Central memory CD8-positive, alpha-beta T cell (primary cell): ENCODE measurements around the gene TADA2A.

Source experiments
- ATAC-seq: fragments of 150-1000 bp; cut with Tn5 transposase; replicated peaks from 2 replicates; pipeline ENCODE4 v1.10.0; 2022; ENCODE audit warnings: mild to moderate bottlenecking, moderate FRiP score, moderate number of reproducible peaks; ENCODE audit not compliant: poor library complexity, severe bottlenecking; ENCODE audit errors: extremely low read depth
- DNase-seq, 2 donors: peaks; one replicate each; pipeline ENCODE4 v3.0.0; 2021; ENCODE audit warnings: low spot score in 2 of 2
- H3K27ac Mint-ChIP-seq: one replicate; pipeline ENCODE4 v1.8.0; 2022; ENCODE audit warnings: low read depth, mild to moderate bottlenecking, moderate library complexity, mixed read lengths
- H3K27me3 Mint-ChIP-seq: one replicate; pipeline ENCODE4 v1.8.0; 2022; ENCODE audit warnings: mixed read lengths
- H3K36me3 Mint-ChIP-seq: one replicate; pipeline ENCODE4 v1.8.0; 2022; ENCODE audit warnings: mild to moderate bottlenecking, moderate library complexity, mixed read lengths; ENCODE audit not compliant: insufficient read depth
- H3K4me1 Mint-ChIP-seq: one replicate; pipeline ENCODE4 v1.8.0; 2022; ENCODE audit warnings: mixed read lengths
- H3K4me3 Mint-ChIP-seq: one replicate; pipeline ENCODE4 v1.8.0; 2022; ENCODE audit warnings: mild to moderate bottlenecking, moderate library complexity, mixed read lengths
- H3K9me3 Mint-ChIP-seq: one replicate; pipeline ENCODE4 v1.8.0; 2022; ENCODE audit warnings: mixed read lengths

The TADA2A gene

DNA sequence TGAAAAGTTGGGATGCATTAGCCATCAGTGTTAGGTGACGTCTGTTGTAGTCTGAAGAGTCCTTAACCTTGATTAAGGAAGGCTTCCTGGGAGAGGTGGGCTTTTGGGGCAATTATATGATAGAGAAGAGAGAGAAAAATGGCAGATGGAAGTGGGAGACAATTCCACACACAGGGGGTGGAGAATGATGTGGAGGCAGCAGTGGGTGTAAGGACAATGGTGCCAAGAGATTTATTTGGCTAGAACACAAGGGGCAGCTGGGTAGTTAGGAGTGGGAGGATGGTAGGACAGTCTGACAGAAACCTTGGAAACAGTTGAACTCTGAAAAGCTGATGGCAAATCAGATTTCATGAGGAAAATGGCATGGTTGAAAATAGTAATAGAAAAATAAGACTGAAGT lies 72.3 kb downstream of the TADA2A start:
- no peak overlapping the region for H3K4me3 Mint-ChIP-seq
- DNase-seq (no peak), ATAC-seq (no peak)
- H3K36me3 Mint-ChIP-seq: peaks cover 31% of the 10 kb centered on the region
- H3K27me3 Mint-ChIP-seq: no peaks in the 10 kb centered on the region
- no peaks in the 10 kb centered on the region for H3K9me3 Mint-ChIP-seq
- H3K4me1 Mint-ChIP-seq: no peaks in the 10 kb centered on the region
- no peak overlapping the region for H3K27ac Mint-ChIP-seq

DNA sequence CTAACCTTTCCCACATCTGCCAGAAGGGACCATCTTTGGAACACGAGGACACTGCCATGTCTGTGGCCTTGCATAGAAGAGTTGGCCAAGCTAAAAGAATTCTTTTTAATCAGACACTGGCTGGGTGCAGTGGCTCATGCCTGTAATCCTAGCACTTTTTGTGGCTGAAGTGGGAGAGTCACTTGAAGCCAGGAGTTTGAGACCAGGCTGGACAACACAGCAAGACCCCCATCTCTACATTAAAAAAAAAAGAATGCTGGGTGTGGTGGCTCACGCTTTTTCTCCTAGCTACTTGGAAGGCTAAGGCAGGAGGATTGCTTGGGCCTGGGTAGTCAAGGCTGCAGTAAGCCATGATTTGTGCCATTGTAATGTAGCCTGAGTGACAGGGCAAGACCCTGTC lies 73.7 kb downstream of the TADA2A start:
- Mint-ChIP-seq H3K4me1 (no peaks in the 10 kb centered on the region), H3K27ac (no peak overlapping the region), H3K9me3 (no peaks in the 10 kb centered on the region), H3K4me3 (no peak overlapping the region), H3K27me3 (no peaks in the 10 kb centered on the region), H3K36me3 (peaks cover 25% of the 10 kb centered on the region)
- DNase-seq: no peak
- no peak for ATAC-seq

DNA sequence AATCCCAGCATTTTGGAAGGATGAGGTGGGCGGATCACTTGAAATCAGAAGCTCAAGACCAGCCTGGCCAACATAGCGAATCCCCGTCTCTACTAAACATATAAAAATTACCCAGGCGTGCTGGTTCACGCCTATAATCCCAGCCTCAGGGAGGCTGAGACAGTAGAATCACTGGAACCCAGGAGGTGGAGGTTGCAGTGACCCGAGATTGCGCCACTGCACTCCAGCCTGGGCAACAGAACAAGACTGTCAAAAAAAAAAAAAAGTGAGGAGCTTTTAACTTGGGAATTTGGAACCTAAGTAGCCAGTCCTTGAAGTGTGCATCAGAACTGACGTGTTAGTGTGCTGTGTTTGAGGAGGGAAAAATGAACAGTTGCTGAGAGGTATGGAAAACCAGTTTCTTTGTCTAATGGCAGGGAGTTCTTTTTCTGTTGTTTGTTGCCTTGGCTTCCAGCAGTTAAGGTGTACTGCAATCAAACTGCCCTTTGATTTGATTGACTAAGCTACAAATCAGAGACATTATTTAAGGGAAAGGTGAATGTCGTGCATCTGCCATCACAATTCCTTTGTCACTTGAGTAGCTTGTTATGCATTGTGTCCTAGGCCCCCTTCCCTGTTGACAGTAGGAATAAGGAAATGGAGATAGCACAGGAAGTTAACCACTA lies 74.4 kb downstream of the TADA2A start:
- no peaks in the 10 kb centered on the region for H3K27me3 Mint-ChIP-seq
- no peaks in the 10 kb centered on the region for H3K9me3 Mint-ChIP-seq
- no peak for DNase-seq
- peaks cover 18% of the 10 kb centered on the region for H3K36me3 Mint-ChIP-seq
- no peak overlapping the region for H3K4me3 Mint-ChIP-seq
- H3K27ac Mint-ChIP-seq: no peak overlapping the region
- ATAC-seq: no peak
- H3K4me1 Mint-ChIP-seq: no peaks in the 10 kb centered on the region

DNA sequence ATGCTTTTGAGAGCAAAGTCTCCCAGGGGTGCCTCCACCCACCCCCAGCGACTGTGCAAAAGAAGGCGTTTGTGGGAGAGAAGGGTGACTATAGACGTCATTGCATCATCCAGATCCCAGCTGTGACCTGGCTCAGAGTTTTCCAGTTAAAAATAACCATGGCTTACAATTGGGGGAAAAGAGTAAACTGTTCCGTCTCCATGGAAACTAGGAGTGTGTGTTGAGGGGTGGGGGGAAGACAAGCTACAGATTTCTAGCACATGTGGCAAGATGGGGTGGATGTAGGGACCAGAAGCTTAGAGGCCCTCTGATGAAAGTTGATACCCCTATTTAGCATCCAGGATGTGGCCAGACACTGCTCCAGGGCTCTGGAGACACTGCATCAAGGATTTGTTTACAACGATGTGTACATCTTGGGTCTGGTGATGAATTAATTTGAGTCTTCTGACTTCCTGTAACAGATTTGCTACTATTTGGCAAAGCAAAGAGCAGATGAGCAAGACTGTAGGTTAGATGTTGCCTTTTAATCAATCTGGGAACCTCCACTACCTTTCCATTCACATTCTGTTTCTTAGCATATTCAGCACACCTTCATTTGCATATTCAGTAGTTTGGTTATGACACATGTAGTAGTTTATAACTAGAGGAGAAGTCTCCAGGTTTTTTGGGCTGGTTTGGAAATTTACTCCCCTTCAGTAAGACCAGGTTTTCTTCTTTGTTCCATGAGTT lies 76.8 kb downstream of the TADA2A start:
- ATAC-seq: no peak
- H3K4me1 Mint-ChIP-seq: no peaks in the 10 kb centered on the region
- H3K27ac Mint-ChIP-seq: no peak overlapping the region
- H3K4me3 Mint-ChIP-seq: no peak overlapping the region
- H3K27me3 Mint-ChIP-seq: no peaks in the 10 kb centered on the region
- no peaks in the 10 kb centered on the region for H3K9me3 Mint-ChIP-seq
- peaks cover 2% of the 10 kb centered on the region for H3K36me3 Mint-ChIP-seq
- no peak for DNase-seq

DNA sequence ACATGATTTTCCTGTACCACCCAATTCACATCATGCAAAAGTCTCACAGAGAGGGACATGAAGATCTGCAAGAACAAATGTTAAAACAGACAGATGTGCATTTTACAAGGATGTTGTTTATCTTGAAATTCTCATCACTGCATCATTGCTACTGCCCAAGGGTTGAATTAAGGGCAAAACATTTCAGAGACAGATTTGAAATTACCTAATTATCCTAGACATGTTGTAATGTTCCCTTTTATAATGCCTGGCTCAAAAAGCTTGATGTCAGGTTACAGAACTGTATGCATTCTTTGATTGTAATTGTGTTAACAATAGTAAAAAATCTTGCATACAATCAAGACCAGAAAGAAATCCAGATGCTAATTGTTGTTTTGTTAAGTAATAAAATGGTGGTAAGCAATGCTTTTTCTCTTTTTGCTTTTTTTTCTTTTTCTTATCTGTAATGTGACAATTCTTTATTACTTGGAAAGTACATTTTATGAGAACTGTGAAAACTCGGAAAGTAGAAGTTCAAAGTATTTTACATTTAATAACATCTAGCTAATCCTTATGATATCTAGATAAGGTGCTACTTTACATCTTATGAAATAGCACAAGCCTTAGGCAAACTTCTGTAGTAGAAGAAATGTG lies 79.4 kb downstream of the TADA2A start:
- no peaks in the 10 kb centered on the region for H3K9me3 Mint-ChIP-seq
- peaks cover 13% of the 10 kb centered on the region for H3K36me3 Mint-ChIP-seq
- ATAC-seq (no peak), DNase-seq (no peak)
- H3K27ac Mint-ChIP-seq: no peak overlapping the region
- H3K4me3 Mint-ChIP-seq: no peak overlapping the region
- peaks cover 11% of the 10 kb centered on the region for H3K4me1 Mint-ChIP-seq
- no peaks in the 10 kb centered on the region for H3K27me3 Mint-ChIP-seq

DNA sequence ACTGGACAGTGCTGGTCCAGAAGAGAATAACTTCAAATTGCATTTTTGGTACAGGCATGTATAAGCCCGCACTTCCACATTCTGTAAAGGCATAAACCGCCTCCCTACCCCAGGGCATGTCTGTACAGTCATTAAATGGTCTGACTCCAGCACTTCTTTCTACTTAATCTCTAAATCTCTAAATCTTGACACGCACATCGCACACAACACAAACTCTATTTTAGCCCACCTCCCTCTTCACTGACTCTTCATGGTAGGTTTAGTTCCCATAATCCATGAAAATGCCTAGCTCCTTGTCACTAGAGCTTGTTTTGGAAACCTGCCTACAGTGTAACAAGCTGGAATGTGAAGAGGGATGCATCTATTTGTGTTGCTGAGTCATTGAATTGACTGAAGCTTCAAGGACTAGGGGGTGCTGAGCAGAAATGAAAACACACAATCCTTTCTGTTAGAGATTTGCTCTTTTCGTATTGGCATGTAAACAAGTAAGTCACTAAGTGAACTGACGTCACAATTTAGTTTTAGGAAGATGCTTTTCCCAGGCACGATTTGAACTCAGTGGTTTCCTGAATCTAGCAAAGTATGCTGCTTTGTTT lies 81.4 kb downstream of the TADA2A start:
- H3K9me3 Mint-ChIP-seq: no peaks in the 10 kb centered on the region
- H3K4me3 Mint-ChIP-seq: peak overlapping the region; percentile 86
- peaks cover 14% of the 10 kb centered on the region for H3K36me3 Mint-ChIP-seq
- ATAC-seq: no peak
- peaks cover 14% of the 10 kb centered on the region for H3K4me1 Mint-ChIP-seq
- H3K27me3 Mint-ChIP-seq: no peaks in the 10 kb centered on the region
- H3K27ac Mint-ChIP-seq: no peak overlapping the region
- no peak for DNase-seq

DNA sequence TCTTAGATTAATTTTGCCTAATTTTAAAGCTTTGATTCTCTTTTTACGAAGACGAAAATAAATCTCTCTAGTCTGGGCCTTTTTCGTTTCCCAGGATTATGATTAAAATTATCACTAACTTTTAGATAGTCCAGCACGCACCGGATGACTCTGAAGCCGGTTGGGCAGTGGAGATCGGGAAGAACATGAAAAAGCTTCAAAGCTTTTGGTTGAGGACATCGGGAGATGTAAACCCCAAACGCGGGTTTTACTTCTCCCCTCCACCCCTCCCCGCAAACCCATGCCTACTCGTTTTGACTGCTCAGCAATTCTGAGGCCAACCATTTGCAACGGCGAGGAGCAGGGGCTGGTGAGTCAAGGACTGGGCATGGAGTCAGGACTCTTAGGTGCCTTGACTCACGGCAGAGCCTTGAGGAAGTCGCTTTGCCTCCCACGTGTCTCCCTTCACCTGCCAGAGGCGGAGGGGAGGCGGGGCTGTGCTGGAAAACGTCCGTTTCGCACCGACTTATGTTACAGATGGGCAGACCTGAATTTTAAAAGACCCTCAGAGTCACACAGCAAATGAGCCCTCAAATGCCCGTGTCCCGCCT lies 82.0 kb downstream of the TADA2A start:
- ATAC-seq (peak; percentile 28), DNase-seq (peak; percentile 18 to 19)
- H3K9me3 Mint-ChIP-seq: no peaks in the 10 kb centered on the region
- no peaks in the 10 kb centered on the region for H3K27me3 Mint-ChIP-seq
- peak overlapping the region; percentile 78 for H3K27ac Mint-ChIP-seq
- H3K4me3 Mint-ChIP-seq: peak overlapping the region; percentile 86
- peaks cover 14% of the 10 kb centered on the region for H3K4me1 Mint-ChIP-seq
- peaks cover 14% of the 10 kb centered on the region for H3K36me3 Mint-ChIP-seq

DNA sequence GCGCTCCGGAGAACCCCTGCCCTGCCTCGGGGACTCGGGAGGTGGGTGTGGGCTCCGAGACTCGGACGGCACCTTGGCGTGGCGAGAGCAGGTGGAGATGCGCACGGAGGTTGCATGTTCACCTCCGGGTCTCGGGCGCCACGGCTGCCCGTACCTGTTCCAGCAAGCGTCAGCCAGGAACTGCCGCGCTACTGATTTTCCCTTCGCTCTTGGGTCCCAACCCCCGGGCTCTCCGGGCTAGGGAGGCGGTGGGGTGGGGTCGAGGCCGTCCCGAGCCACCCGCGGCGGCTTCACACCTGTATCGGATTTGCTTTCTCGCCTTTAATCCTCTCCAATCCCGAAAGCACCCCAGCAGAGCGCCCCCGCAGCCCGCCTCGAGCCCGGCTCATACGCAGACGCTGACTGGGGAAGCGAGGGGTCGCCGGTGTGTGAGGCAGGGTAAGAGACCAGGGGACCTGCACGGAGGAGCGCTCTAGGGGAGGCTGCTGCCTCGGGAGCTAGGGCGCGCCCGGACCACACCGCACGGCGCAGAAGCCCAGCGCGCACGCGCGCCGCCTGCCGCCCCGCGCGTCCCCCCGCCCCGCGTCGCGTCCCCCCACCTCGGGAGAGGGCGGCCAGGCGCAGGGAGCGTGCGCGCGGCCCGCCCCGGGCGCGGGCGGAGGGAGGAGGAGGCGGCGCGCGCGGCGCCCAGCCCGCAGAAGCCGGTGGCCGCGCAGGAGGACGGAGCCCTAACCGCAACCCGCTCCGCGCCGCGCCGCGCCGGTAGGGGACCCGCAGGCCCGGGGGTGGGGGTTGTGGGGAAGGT lies 82.7 kb downstream of the TADA2A start, which contains the start of gene DUSP14:
Gene DUSP14 (plus strand): TSS at position 695 of the 805 bp plus-strand sequence. CDS start 22,382 bp downstream, outside the sequence.
- H3K9me3 Mint-ChIP-seq: no peaks in the 10 kb centered on the region
- peak within 1 kb of the TSS; percentile 93 for H3K4me3 Mint-ChIP-seq
- ATAC-seq (peak; percentile 84), DNase-seq (peak; percentile 57 to 68)
- H3K36me3 Mint-ChIP-seq: peaks cover 16% of the 10 kb centered on the region
- H3K4me1 Mint-ChIP-seq: peaks cover 14% of the 10 kb centered on the region
- peak within 1 kb of the TSS; percentile 85 for H3K27ac Mint-ChIP-seq
- no peaks in the 10 kb centered on the region for H3K27me3 Mint-ChIP-seq

DNA sequence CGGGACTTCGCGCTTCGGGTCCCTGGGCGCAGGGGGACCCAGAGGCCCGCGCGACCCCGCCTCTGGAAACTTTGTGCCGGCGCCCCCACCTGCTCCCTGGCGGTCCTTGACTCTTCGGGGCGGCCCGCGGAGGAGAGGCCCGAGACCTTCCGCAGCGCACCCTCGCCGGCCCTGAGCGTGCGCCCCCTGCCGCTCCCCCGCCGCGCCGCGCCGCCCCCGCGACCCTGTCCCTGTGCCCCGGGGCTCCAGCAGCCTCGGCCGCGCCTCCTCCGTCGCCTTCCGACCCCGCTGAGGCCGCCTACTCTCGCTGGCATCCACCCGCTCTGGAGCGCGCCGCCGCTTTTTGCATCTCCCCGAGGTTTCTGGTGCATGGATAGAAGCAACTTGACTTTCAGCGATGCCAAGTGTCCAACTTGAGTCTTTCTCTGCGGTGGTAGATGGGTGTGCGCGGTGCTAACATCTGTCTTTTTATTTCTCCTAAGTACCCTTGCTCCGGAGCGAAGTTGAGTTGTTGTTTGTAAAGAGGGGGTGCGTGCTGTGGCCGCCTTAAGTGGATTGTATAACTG lies 83.4 kb downstream of the TADA2A start:
- DNase-seq (peak; percentile 55 to 66), ATAC-seq (peak; percentile 76)
- Mint-ChIP-seq H3K36me3 (peaks cover 16% of the 10 kb centered on the region), H3K9me3 (no peaks in the 10 kb centered on the region), H3K4me1 (peaks cover 14% of the 10 kb centered on the region), H3K27ac (peak overlapping the region; percentile 85), H3K27me3 (no peaks in the 10 kb centered on the region), H3K4me3 (peak overlapping the region; percentile 93)

DNA sequence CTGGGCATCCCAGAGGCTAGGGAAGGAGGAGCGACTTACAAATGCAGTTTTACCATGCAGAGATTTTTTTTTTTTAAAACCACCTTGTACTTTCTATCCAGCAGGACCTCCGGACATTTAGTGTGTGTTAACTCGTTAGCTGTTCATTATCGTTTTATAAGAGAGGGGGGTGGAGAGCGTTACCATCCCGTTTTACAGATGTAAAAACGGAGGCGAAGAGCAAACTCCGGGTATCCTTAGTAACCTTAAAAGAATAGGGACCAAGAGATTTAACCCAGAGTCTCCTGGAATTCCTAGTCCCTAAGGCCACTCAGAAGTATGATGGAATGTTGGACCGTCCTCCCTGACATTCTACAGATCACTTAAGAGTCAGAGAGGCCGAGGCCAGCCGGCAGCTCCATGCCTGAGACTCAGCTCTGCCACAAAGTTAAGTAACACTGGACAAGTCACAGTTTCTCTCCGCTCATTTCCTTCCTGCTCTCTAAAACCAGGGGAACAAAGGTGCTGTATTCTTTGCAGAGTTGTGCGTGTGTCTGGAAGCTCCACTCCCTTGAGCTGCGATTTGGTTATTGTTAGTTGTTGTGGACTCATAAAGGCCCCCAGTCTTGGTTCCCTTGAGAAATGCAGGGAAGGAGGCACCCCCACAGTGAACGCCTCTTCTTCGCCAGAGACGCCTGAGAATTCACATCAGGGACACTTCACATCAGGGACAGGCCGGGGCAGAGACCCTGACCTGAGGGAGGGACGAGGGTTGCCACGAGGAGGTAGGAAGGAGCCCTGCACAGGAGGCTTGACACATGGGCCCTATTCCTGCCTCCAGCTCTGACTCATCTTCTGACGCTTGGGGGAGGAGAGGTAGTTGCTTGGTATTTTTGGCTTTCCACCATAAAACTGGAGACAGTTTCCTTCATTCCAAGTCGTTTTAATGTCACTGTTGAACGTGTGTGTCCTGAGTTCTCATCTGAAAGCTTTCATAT lies 84.2 kb downstream of the TADA2A start:
- H3K9me3 Mint-ChIP-seq: no peaks in the 10 kb centered on the region
- peaks cover 14% of the 10 kb centered on the region for H3K4me1 Mint-ChIP-seq
- ATAC-seq: no peak

DNA sequence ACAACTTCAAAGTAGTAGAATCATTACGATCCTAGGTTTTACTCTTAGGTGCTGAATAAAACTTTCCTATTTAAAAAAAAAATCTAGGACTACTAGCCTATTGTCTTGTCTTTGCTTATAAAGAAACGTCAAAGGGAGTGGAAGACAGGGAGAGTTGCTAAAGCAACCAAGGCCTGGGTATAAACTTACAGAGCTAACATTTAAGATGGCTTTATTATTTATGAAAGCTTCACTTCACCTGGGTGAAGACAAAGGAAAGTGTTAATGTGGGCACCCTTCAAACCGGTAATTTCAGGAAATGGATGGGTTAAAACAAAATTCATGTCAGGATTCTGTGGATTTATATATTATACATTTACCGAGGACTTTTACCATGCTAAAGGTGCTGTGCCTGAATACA lies 85.5 kb downstream of the TADA2A start:
- Mint-ChIP-seq H3K27ac (no peak overlapping the region), H3K4me3 (no peak overlapping the region), H3K36me3 (peaks cover 16% of the 10 kb centered on the region), H3K4me1 (peaks cover 14% of the 10 kb centered on the region), H3K27me3 (no peaks in the 10 kb centered on the region), H3K9me3 (no peaks in the 10 kb centered on the region)
- DNase-seq: no peak
- ATAC-seq: no peak

More for the DNA sequence above, 84.2 kb downstream of the TADA2A start:
- H3K27ac Mint-ChIP-seq: peak overlapping the region; percentile 85
- H3K36me3 Mint-ChIP-seq: peaks cover 16% of the 10 kb centered on the region
- DNase-seq: no peak
- peak overlapping the region; percentile 93 for H3K4me3 Mint-ChIP-seq
- H3K27me3 Mint-ChIP-seq: no peaks in the 10 kb centered on the region
